ENCODE data around the gene HNRNPA3.

The HNRNPA3 gene

GRCh38 chr2:177264693-177265587 is 52.3 kb downstream of the HNRNPA3 start, which contains the start of gene NFE2L2 (continued):
- TF ChIP-seq ZBTB11 (tag by site-specific recombination; conservative IDR thresholded peaks at IDR 0.05; ENCODE audit: low read depth), result peak; percentile 54; the same call in 1 of the 2 replicates
- no peak for TF ChIP-seq ZNF785 (tag by site-specific recombination; IDR thresholded peaks at IDR 0.05)
- no peak for TF ChIP-seq ZNF777 (tag by site-specific recombination; IDR thresholded peaks at IDR 0.05; ENCODE audit: borderline replicate concordance)
- no peak for TF ChIP-seq ZNF521 (tag by site-specific recombination; IDR thresholded peaks at IDR 0.05)
- peak; percentile 83 for TF ChIP-seq PRDM4 (tag by site-specific recombination; IDR thresholded peaks at IDR 0.05)
- TF ChIP-seq ZNF354C (tag by site-specific recombination; IDR thresholded peaks at IDR 0.05; ENCODE audit: borderline replicate concordance, low read depth), result no peak
- no peak for TF ChIP-seq ZSCAN4 (tag by site-specific recombination; IDR thresholded peaks at IDR 0.05)
- TF ChIP-seq ZSCAN5A (tag by site-specific recombination; IDR thresholded peaks at IDR 0.05), result no peak
- TF ChIP-seq ZNF518A (tag by site-specific recombination; conservative IDR thresholded peaks at IDR 0.05; ENCODE audit: low read depth), result 0 out of 2 replicates have a peak, but pooled peaks have one; percentile 14
- TF ChIP-seq ZNF548 (tag by site-specific recombination; IDR thresholded peaks at IDR 0.05), result no peak
- TF ChIP-seq ZNF366 (tag by site-specific recombination; conservative IDR thresholded peaks at IDR 0.05), result no peak
- TF ChIP-seq ZNF184 (tag by site-specific recombination; IDR thresholded peaks at IDR 0.05), result no peak
- TF ChIP-seq ZNF670 (tag by site-specific recombination; IDR thresholded peaks at IDR 0.05; ENCODE audit: low read depth), result no peak
- TF ChIP-seq PBX3 (CRISPR knock-in tag; IDR thresholded peaks at IDR 0.05), result no peak
- TF ChIP-seq ZNF488 (tag by site-specific recombination; IDR thresholded peaks at IDR 0.05), result no peak
- TF ChIP-seq ZNF146 (tag by site-specific recombination; IDR thresholded peaks at IDR 0.05), result no peak
- peak; percentile 51; the same call in 1 of the 2 replicates for TF ChIP-seq MZF1 (tag by site-specific recombination; IDR thresholded peaks at IDR 0.05; ENCODE audit: borderline replicate concordance)
- no peak for TF ChIP-seq ZNF624 (tag by site-specific recombination; IDR thresholded peaks at IDR 0.05)
- TF ChIP-seq ZBTB7A (tag by site-specific recombination; IDR thresholded peaks at IDR 0.05; ENCODE audit: low read depth), result no peak
- no peak for TF ChIP-seq ZNF16 (tag by site-specific recombination; IDR thresholded peaks at IDR 0.05; ENCODE audit: low read depth)
- peak; percentile 94 for TF ChIP-seq GLIS2 (tag by site-specific recombination; IDR thresholded peaks at IDR 0.05)
